Neural cell (in vitro differentiated cells): ENCODE data around the gene NCF2. TPM values are rescaled to one million over a fixed set of nuclear protein-coding genes. Genes with fewer than 3 reads are reported as not detected.
"Not testable (repeated sequence)": the region's sequence is repeated elsewhere in the genome, so short reads cannot be mapped to it uniquely, and the experiment has no call there.

Source experiments
- H2AFZ ChIP-seq: fragments of 200-600, 300-800 bp; sonication (generic), shearing (Covaris generic); 2 replicates; pipeline ENCODE4 v1.6.0; 2014; ENCODE audit warnings: low read depth, mild to moderate bottlenecking, antibody characterized with exemption, low read length, moderate library complexity
- H3F3A ChIP-seq: fragments of 200-600 bp; shearing (Covaris generic); 2 replicates; pipeline ENCODE4 v1.6.1; 2016; ENCODE audit warnings: mild to moderate bottlenecking, moderate library complexity, mixed read lengths, antibody characterized with exemption, low read length; ENCODE audit not compliant: insufficient read depth, poor library complexity, severe bottlenecking
- H3K27ac ChIP-seq: fragments of 200-600, 300-800 bp; sonication (generic), shearing (Covaris generic); 2 replicates; pipeline ENCODE4 v1.5.1; 2014; ENCODE audit warnings: mild to moderate bottlenecking, low read length, moderate library complexity
- H3K27me3 ChIP-seq: fragments of 300-800, 200-600 bp; sonication (generic), shearing (Covaris generic); 2 replicates; pipeline ENCODE4 v1.6.0; 2014; ENCODE audit warnings: mild to moderate bottlenecking, low read depth, low read length, moderate library complexity; ENCODE audit not compliant: insufficient read depth
- H3K36me3 ChIP-seq: fragments of 300-800, 200-600 bp; sonication (generic), shearing (Covaris generic); 2 replicates; pipeline ENCODE4 v1.5.1; 2014; ENCODE audit warnings: mild to moderate bottlenecking, antibody characterized with exemption, low read length, moderate library complexity; ENCODE audit not compliant: insufficient read depth
- H3K4me2 ChIP-seq: fragments of 300-800, 200-600 bp; sonication (generic), shearing (Covaris generic); 2 replicates; pipeline ENCODE4 v1.6.0; 2014; ENCODE audit warnings: mild to moderate bottlenecking, low read length
- H3K4me3 ChIP-seq: fragments of 300-800, 200-600 bp; sonication (generic), shearing (Covaris generic); 2 replicates; pipeline ENCODE4 v1.5.1; 2014; ENCODE audit warnings: mild to moderate bottlenecking, low read length, moderate library complexity
- H3K79me2 ChIP-seq: fragments of 200-600 bp; shearing (Covaris generic); replicated peaks from 2 replicates; pipeline ENCODE4 v1.6.0; 2014; ENCODE audit warnings: mild to moderate bottlenecking, low read length, moderate library complexity; ENCODE audit not compliant: insufficient read depth
- H3K9ac ChIP-seq: fragments of 300-800, 200-600 bp; sonication (generic), shearing (Covaris generic); 2 replicates; pipeline ENCODE4 v1.6.1; 2016; ENCODE audit warnings: mild to moderate bottlenecking, low read length, mixed read lengths
- H3K9me2 ChIP-seq: fragments of 200-600 bp; shearing (Covaris generic); 2 replicates; pipeline ENCODE4 v1.6.1; 2016; ENCODE audit warnings: mild to moderate bottlenecking, low read length, mixed read lengths; ENCODE audit not compliant: insufficient read depth
- H3K9me3 ChIP-seq: fragments of 200-600, 300-800 bp; sonication (generic), shearing (Covaris generic); 2 replicates; pipeline ENCODE4 v1.6.1; 2016; ENCODE audit warnings: mild to moderate bottlenecking, mixed run types, low read length, moderate library complexity, mixed read lengths
- H4K20me1 ChIP-seq: fragments of 200-600 bp; shearing (Covaris generic); 2 replicates; pipeline ENCODE4 v1.6.1; 2016; ENCODE audit warnings: mild to moderate bottlenecking, mixed run types; ENCODE audit not compliant: insufficient read depth
- EP300 ChIP-seq: fragments of 450-650 bp; conservative IDR thresholded peaks from 2 replicates; pipeline ENCODE4 v1.6.1; 2014; ENCODE audit warnings: antibody characterized with exemption, mild to moderate bottlenecking, moderate library complexity; ENCODE audit not compliant: poor library complexity, severe bottlenecking
- EZH2 ChIP-seq: fragments of 200-600, 300-800 bp; shearing (Covaris generic), sonication (generic); IDR thresholded peaks from 2 replicates; pipeline ENCODE4 v1.6.1; 2014; ENCODE audit warnings: antibody characterized with exemption, low read length, borderline replicate concordance, mild to moderate bottlenecking; ENCODE audit not compliant: insufficient read depth, poor library complexity, severe bottlenecking
- MXI1 ChIP-seq: fragments of 450-650 bp; conservative IDR thresholded peaks from 2 replicates; pipeline ENCODE4 v1.6.1; 2014; ENCODE audit warnings: antibody characterized with exemption, mild to moderate bottlenecking; ENCODE audit not compliant: poor library complexity, severe bottlenecking
- POLR2AphosphoS5 ChIP-seq: IDR thresholded peaks from 2 replicates; pipeline ENCODE4 v1.6.1; 2012
- RAD21 ChIP-seq: fragments of 450-650 bp; conservative IDR thresholded peaks from 2 replicates; pipeline ENCODE4 v1.6.1; 2014; ENCODE audit warnings: antibody characterized with exemption, mild to moderate bottlenecking, moderate library complexity
- SMC3 ChIP-seq: fragments of 450-650 bp; conservative IDR thresholded peaks from 2 replicates; pipeline ENCODE4 v1.6.1; 2014; ENCODE audit warnings: antibody characterized with exemption, mild to moderate bottlenecking, moderate library complexity; ENCODE audit not compliant: poor library complexity
- TAF1 ChIP-seq: IDR thresholded peaks from 2 replicates; pipeline ENCODE4 v1.6.1; 2012; ENCODE audit warnings: low read depth
- polyA plus RNA-seq: library from polyadenylated mRNA; depleted of rRNA; stranded (reverse); fragments of >200 nt; gene quantifications from 2 replicates; pipeline ENCODE4 v1.2.3, GENCODE V29; 2014
- TF ChIP-seq, protein P1 (sequence below): fragments of 450-650 bp; IDR thresholded peaks from 2 replicates; pipeline ENCODE4 v1.5.1; 2014; ENCODE audit warnings: antibody characterized with exemption, mild to moderate bottlenecking, moderate library complexity; ENCODE audit not compliant: poor library complexity, severe bottlenecking
- TF ChIP-seq, protein P2 (sequence below): IDR thresholded peaks from 2 replicates; pipeline ENCODE4 v1.6.1; 2012; ENCODE audit warnings: borderline replicate concordance

Gene NCF2
- polyA plus RNA-seq, 1 donor from 2014 or later = not detected

DNA sequence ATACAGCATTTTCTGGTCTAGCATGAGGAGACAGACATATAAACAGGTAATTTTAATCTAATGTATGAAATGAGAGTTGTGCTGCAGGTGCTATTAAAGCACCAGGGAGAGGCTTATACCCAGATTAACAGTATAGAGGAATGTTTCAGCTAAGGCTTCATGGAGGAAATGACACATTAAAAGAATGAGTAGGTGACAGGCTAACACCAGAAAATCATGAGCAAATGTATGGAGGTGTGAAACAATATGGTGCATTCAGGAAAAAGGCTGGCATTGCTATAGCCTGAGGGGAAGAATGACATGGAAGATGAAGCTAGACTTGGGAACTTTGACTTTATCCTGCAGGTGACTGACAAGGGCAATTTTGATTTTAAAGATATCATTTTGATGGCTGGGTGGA lies 38.3 kb upstream of the NCF2 start:
- Histone ChIP-seq H3K79me2 (peaks cover 22% of the 10 kb centered on the region), H3K27ac (no peak overlapping the region), H3K4me2 (no peak overlapping the region), H4K20me1 (no peaks in the 10 kb centered on the region), H3K27me3 (no peaks in the 10 kb centered on the region), H3K9me2 (no peaks in the 10 kb centered on the region), H3K9ac (no peak overlapping the region), H3F3A (no peaks in the 10 kb centered on the region), H3K36me3 (no peaks in the 10 kb centered on the region), H3K4me3 (no peak overlapping the region), H2AFZ (no peak overlapping the region), H3K9me3 (no peaks in the 10 kb centered on the region)
- TF ChIP-seq EZH2 = no peak
- TF ChIP-seq POLR2AphosphoS5 = no peak
- TF ChIP-seq, protein P1, sequence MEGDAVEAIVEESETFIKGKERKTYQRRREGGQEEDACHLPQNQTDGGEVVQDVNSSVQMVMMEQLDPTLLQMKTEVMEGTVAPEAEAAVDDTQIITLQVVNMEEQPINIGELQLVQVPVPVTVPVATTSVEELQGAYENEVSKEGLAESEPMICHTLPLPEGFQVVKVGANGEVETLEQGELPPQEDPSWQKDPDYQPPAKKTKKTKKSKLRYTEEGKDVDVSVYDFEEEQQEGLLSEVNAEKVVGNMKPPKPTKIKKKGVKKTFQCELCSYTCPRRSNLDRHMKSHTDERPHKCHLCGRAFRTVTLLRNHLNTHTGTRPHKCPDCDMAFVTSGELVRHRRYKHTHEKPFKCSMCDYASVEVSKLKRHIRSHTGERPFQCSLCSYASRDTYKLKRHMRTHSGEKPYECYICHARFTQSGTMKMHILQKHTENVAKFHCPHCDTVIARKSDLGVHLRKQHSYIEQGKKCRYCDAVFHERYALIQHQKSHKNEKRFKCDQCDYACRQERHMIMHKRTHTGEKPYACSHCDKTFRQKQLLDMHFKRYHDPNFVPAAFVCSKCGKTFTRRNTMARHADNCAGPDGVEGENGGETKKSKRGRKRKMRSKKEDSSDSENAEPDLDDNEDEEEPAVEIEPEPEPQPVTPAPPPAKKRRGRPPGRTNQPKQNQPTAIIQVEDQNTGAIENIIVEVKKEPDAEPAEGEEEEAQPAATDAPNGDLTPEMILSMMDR = no peak
- no peak for TF ChIP-seq SMC3
- TF ChIP-seq, protein P2, sequence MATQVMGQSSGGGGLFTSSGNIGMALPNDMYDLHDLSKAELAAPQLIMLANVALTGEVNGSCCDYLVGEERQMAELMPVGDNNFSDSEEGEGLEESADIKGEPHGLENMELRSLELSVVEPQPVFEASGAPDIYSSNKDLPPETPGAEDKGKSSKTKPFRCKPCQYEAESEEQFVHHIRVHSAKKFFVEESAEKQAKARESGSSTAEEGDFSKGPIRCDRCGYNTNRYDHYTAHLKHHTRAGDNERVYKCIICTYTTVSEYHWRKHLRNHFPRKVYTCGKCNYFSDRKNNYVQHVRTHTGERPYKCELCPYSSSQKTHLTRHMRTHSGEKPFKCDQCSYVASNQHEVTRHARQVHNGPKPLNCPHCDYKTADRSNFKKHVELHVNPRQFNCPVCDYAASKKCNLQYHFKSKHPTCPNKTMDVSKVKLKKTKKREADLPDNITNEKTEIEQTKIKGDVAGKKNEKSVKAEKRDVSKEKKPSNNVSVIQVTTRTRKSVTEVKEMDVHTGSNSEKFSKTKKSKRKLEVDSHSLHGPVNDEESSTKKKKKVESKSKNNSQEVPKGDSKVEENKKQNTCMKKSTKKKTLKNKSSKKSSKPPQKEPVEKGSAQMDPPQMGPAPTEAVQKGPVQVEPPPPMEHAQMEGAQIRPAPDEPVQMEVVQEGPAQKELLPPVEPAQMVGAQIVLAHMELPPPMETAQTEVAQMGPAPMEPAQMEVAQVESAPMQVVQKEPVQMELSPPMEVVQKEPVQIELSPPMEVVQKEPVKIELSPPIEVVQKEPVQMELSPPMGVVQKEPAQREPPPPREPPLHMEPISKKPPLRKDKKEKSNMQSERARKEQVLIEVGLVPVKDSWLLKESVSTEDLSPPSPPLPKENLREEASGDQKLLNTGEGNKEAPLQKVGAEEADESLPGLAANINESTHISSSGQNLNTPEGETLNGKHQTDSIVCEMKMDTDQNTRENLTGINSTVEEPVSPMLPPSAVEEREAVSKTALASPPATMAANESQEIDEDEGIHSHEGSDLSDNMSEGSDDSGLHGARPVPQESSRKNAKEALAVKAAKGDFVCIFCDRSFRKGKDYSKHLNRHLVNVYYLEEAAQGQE = no peak
- no peak for TF ChIP-seq EP300
- TF ChIP-seq RAD21 = no peak
- no peak for TF ChIP-seq MXI1
- TF ChIP-seq TAF1 = no peak

DNA sequence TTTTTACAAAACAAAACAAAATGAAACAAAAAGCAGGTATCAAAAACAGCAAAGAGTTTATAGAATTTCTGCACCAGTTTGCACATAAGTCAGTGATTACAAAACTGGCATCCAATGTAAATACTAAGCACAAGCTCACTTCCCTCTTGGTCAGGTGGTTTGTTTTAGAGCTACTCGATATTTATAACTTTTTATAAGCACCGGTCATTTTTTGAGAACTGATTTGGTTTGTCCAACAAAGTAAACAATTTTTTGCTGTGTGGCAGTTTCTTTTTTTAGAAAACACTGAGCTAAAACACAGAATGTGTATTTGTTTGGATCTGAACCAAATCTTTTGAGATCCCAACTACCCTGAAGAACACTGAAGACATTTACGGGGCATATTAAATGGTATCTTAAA lies 36.0 kb upstream of the NCF2 start:
- H3K79me2 ChIP-seq, H3K36me3 ChIP-seq, H3K4me2 ChIP-seq, H3K27ac ChIP-seq, H3F3A ChIP-seq, H3K27me3 ChIP-seq, H3K4me3 ChIP-seq, H2AFZ ChIP-seq, H3K9ac ChIP-seq, H3K9me2 ChIP-seq, H4K20me1 ChIP-seq, H3K9me3 ChIP-seq: not testable (repeated sequence)
